ENCODE data around the gene LRRN2. TPM values are rescaled to one million over a fixed set of nuclear protein-coding genes. Genes with fewer than 3 reads are reported as not detected.
A peak's percentile ranks its signal among the peaks of the same experiment; 100 is the strongest.

LRRN2 gene
- polyA plus RNA-seq, 2 of the 4 experiments (the other 2 are of a cell fraction): 3.6 to 6.6 TPM

GRCh38 chr1:204659056-204659455 lies 26.5 kb downstream of the LRRN2 start:
- TF ChIP-seq CBX8 (IDR thresholded peaks at IDR 0.05) (no peak), REST (IDR thresholded peaks at IDR 0.05) (no peak), MAFK (IDR thresholded peaks at IDR 0.05; ENCODE audit: partially characterized antibody) (no peak), POLR2A (IDR thresholded peaks at IDR 0.05; ENCODE audit: low read length) (no peak), NFE2L2 (conservative IDR thresholded peaks at IDR 0.05; ENCODE audit: low read length) (no peak), BHLHE40 (IDR thresholded peaks at IDR 0.05; ENCODE audit: low read depth, low read length) (no peak), MAX (IDR thresholded peaks at IDR 0.05) (no peak), ZSCAN20 (CRISPR knock-in tag; IDR thresholded peaks at IDR 0.05) (no peak), NR3C1 (IDR thresholded peaks at IDR 0.05) (no peak), RCOR1 (IDR thresholded peaks at IDR 0.05; ENCODE audit: low read depth, low read length) (no peak), FOXS1 (CRISPR knock-in tag; IDR thresholded peaks at IDR 0.05) (no peak), TFCP2L1 (CRISPR knock-in tag; IDR thresholded peaks at IDR 0.05) (no peak), ATOH8 (CRISPR knock-in tag; IDR thresholded peaks at IDR 0.05; ENCODE audit: low read depth) (no peak), JUN (IDR thresholded peaks at IDR 0.05) (no peak), MAZ (IDR thresholded peaks at IDR 0.05; ENCODE audit: borderline replicate concordance, low read depth, low read length) (no peak), TP53 (CRISPR knock-in tag; IDR thresholded peaks at IDR 0.05) (no peak), POLR2AphosphoS2 (conservative IDR thresholded peaks at IDR 0.05; ENCODE audit: low read length) (no peak)
- TF ChIP-seq, protein P1, sequence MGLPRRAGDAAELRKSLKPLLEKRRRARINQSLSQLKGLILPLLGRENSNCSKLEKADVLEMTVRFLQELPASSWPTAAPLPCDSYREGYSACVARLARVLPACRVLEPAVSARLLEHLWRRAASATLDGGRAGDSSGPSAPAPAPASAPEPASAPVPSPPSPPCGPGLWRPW (IDR thresholded peaks at IDR 0.05): no peak
- TF ChIP-seq, protein P2, sequence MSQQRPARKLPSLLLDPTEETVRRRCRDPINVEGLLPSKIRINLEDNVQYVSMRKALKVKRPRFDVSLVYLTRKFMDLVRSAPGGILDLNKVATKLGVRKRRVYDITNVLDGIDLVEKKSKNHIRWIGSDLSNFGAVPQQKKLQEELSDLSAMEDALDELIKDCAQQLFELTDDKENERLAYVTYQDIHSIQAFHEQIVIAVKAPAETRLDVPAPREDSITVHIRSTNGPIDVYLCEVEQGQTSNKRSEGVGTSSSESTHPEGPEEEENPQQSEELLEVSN (IDR thresholded peaks at IDR 0.05; ENCODE audit: borderline replicate concordance, low read depth): no peak
- Histone ChIP-seq H3K27ac (no peak overlapping the region), H3K4me3 (no peak overlapping the region), H3K4me2 (no peak overlapping the region), H3K4me1 (no peaks in the 10 kb centered on the region), H3K9me3 (no peaks in the 10 kb centered on the region)
- ChIA-PET CTCF (no interaction called here), POLR2A (no interaction called here)
- FAIRE-seq (no peak), ATAC-seq (peak in 1 of 2 experiments; percentile 30; a peak in 1 of 6 replicates), DNase-seq (ENCODE audit: low read depth in 1 of 2, low spot score in 1 of 2) (no peak)
- 67% methylated on average over 3 of the region's 3 CpGs for WGBS (ENCODE audit: missing lambda C conversion rate)

DNA sequence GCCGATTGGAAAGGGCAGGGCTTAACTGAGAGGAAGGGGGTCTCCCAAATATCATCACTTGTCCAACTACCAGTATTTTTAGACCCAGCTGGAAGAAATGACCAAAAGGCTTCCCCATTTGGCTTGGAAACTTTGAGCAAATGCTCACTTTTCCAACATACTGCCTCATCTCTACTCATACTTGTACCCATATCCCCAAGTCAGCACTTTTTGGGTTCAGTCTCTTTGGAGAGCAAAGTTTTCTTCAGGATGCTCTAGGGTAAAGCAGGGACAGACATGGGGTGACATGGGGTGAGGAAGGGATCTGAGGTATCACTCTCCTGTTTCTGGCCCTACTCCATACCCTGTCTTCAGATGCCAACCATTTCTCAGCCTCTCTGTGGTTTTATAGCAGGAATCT lies 27.2 kb downstream of the LRRN2 start:
- 100% methylated on average over 1 of the region's 1 CpG for WGBS (ENCODE audit: missing lambda C conversion rate)
- CTCF ChIA-PET: no interaction called here
- TF ChIP-seq KDM5A (IDR thresholded peaks at IDR 0.05) (no peak), MAFK (IDR thresholded peaks at IDR 0.05; ENCODE audit: partially characterized antibody) (peak; percentile 93), ATOH8 (CRISPR knock-in tag; IDR thresholded peaks at IDR 0.05; ENCODE audit: low read depth) (no peak)

More for the DNA sequence above, 27.2 kb downstream of the LRRN2 start:
- H3K4me2 ChIP-seq: no peak overlapping the region
- FAIRE-seq (no peak), DNase-seq (ENCODE audit: low read depth in 1 of 2, low spot score in 1 of 2) (no peak), ATAC-seq (no peak)
- POLR2A ChIA-PET: no interaction called here
- H3K27ac ChIP-seq: no peak overlapping the region
- no peaks in the 10 kb centered on the region for H3K9me3 ChIP-seq
- no peaks in the 10 kb centered on the region for H3K4me1 ChIP-seq
- H3K4me3 ChIP-seq: no peak overlapping the region

Measured in A549 (cell line).